ENCODE data around the gene SEMA6A. TPM values are rescaled to one million over a fixed set of nuclear protein-coding genes. Genes with fewer than 3 reads are reported as not detected.
A peak's percentile ranks its signal among the peaks of the same experiment; 100 is the strongest.

SEMA6A gene
- total and polyA plus RNA-seq, 2 experiments from 2014 or later = 13.2 to 27.6 TPM

GRCh38 chr5:116498503-116499048 is 76.0 kb downstream of the SEMA6A start:
- no peak overlapping the region for H3K27ac ChIP-seq
- no peaks in the 10 kb centered on the region for H3K27me3 ChIP-seq
- no peak overlapping the region for H3K4me3 ChIP-seq
- H3K9me3 ChIP-seq (ENCODE audit: low read depth) = no peaks in the 10 kb centered on the region
- DNase-seq (ENCODE audit: low read depth in 1 of 2, low spot score in 1 of 2) = no peak
- H3K4me1 ChIP-seq (ENCODE audit: low read depth) = peaks cover 30% of the 10 kb centered on the region
- TF ChIP-seq CTCF (IDR thresholded peaks at IDR 0.05; ENCODE audit: low read depth, low read length) = no peak
- H3K36me3 ChIP-seq = no peaks in the 10 kb centered on the region

GRCh38 chr5:116497631-116498030 is 77.0 kb downstream of the SEMA6A start:
- H3K4me1 ChIP-seq (ENCODE audit: low read depth) = peaks cover 35% of the 10 kb centered on the region
- no peaks in the 10 kb centered on the region for H3K9me3 ChIP-seq (ENCODE audit: low read depth)
- no peaks in the 10 kb centered on the region for H3K27me3 ChIP-seq
- DNase-seq (ENCODE audit: low read depth in 1 of 2, low spot score in 1 of 2) = no peak
- H3K27ac ChIP-seq = no peak overlapping the region
- H3K36me3 ChIP-seq = no peaks in the 10 kb centered on the region
- no peak overlapping the region for H3K4me3 ChIP-seq
- TF ChIP-seq CTCF (IDR thresholded peaks at IDR 0.05; ENCODE audit: low read depth, low read length) = peak; percentile 12

- Histone ChIP-seq H3K4me1 (ENCODE audit: low read depth) (peaks cover 40% of the 10 kb centered on the region), H3K9me3 (ENCODE audit: low read depth) (no peaks in the 10 kb centered on the region), H3K27ac (no peak overlapping the region), H3K4me3 (no peak overlapping the region), H3K36me3 (no peaks in the 10 kb centered on the region), H3K27me3 (no peaks in the 10 kb centered on the region)
- no peak for TF ChIP-seq CTCF (IDR thresholded peaks at IDR 0.05; ENCODE audit: low read depth, low read length)
- no peak for DNase-seq (ENCODE audit: low read depth in 1 of 2, low spot score in 1 of 2)
These were observed 78.8 kb downstream of the SEMA6A start for GRCh38 chr5:116495786-116496357.

- Histone ChIP-seq H3K4me3 (no peak overlapping the region), H3K4me1 (ENCODE audit: low read depth) (peaks cover 40% of the 10 kb centered on the region), H3K36me3 (no peaks in the 10 kb centered on the region), H3K9me3 (ENCODE audit: low read depth) (no peaks in the 10 kb centered on the region), H3K27ac (no peak overlapping the region), H3K27me3 (no peaks in the 10 kb centered on the region)
- TF ChIP-seq CTCF (IDR thresholded peaks at IDR 0.05; ENCODE audit: low read depth, low read length) = no peak
- peak in 1 of 2 donors; percentile 18 for DNase-seq (ENCODE audit: low read depth in 1 of 2, low spot score in 1 of 2)
These were observed 79.7 kb downstream of the SEMA6A start for GRCh38 chr5:116494784-116495450.

GRCh38 chr5:116492776-116493175 is 81.8 kb downstream of the SEMA6A start:
- H3K27ac ChIP-seq = peak overlapping the region; percentile 58
- DNase-seq (ENCODE audit: low read depth in 1 of 2, low spot score in 1 of 2) = peak in 1 of 2 donors; percentile 45
- H3K4me1 ChIP-seq (ENCODE audit: low read depth) = peaks cover 34% of the 10 kb centered on the region
- TF ChIP-seq CTCF (IDR thresholded peaks at IDR 0.05; ENCODE audit: low read depth, low read length) = no peak
- H3K4me3 ChIP-seq = no peak overlapping the region
- H3K36me3 ChIP-seq = peaks cover 10% of the 10 kb centered on the region
- no peaks in the 10 kb centered on the region for H3K9me3 ChIP-seq (ENCODE audit: low read depth)
- no peaks in the 10 kb centered on the region for H3K27me3 ChIP-seq

Data from cardiac muscle cell (in vitro differentiated cells and primary cell).